ENCODE data around the gene TUBGCP4.
"Not testable (repeated sequence)": the region's sequence is repeated elsewhere in the genome, so short reads cannot be mapped to it uniquely, and the experiment has no call there.

TUBGCP4 gene

DNA sequence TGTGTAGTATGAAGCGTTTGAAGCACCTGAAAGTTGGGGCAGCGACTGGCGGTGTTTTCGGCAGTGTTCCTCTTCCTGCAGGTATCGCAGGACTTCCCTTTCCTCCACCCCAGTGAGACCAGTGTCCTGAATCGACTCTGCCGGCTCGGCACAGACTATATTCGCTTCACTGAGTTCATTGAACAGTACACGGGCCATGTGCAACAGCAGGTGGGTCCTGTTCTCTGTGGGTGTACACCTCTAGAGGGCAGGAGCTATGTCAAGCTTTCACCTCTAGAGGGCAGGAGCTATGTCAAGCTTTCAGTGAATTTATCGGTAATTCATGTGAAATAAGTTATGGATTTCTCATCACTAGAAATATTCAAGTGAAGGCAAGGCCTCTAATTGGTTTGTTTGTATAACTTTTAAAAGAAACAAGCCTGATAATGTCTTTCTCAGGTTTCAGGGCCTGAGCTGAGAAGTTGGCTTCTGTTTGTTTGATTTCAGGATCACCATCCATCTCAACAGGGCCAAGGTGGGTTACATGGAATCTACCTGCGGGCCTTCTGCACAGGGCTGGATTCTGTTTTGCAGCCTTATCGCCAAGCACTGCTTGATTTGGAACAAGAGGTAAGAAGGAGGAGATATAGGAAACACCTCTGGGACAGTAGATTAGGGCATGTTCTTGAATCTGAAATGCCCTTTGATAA, 5.3 kb downstream of the TUBGCP4 start:
- Mint-ChIP-seq H3K27ac (no peak overlapping the region), H3K4me3 (no peak overlapping the region)

DNA sequence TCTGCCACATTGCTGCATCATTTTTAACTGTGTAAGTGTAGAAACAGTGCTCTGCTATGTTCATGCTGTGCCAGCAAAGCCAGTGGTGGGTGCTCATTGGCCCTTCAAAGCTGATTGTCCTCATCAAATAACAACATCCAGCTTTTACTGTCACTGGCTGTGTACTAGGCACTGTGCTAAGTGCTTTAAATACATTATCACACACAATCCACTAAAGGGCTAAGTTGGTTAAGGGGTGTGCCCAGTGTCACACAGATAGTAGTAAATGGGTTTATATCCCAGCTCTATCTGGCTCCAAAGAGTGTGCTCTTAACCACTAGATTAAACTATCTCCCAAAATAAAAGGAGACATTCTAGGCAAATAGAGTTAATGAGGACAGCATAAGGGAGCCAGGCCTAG, 7.7 kb downstream of the TUBGCP4 start:
- Mint-ChIP-seq H3K4me3 (no peak overlapping the region), H3K27me3 (no peaks in the 10 kb centered on the region), H3K36me3 (ENCODE audit: low read depth) (peaks cover 63% of the 10 kb centered on the region), H3K4me1 (ENCODE audit: low read depth) (no peaks in the 10 kb centered on the region), H3K27ac (no peak overlapping the region), H3K9me3 (no peaks in the 10 kb centered on the region)

More for the DNA sequence above, 5.3 kb downstream of the TUBGCP4 start:
- no peaks in the 10 kb centered on the region for H3K9me3 Mint-ChIP-seq
- peaks cover 47% of the 10 kb centered on the region for H3K36me3 Mint-ChIP-seq (ENCODE audit: low read depth)
- H3K4me1 Mint-ChIP-seq (ENCODE audit: low read depth), result peaks cover 18% of the 10 kb centered on the region
- H3K27me3 Mint-ChIP-seq, result no peaks in the 10 kb centered on the region

DNA sequence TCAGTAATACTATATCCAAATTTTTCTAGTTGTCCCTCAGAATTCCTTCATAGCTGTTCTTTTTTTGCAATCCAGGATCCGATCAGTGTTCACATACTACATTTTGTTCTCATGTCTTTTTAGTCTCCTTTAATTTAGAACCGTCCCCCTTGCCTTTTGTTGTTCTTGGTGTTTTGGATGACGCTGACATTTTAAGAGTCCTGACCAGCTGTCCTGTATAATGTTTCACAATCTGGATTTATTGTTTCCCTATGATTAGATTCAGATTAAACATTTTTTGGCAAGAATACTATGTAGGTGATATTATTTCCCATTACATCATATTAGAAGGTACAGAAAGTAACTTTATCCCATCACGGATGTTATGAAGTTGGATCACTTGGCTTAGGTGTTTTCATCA, 11.4 kb downstream of the TUBGCP4 start:
- H3K4me1 Mint-ChIP-seq (ENCODE audit: low read depth), result no peaks in the 10 kb centered on the region
- H3K36me3 Mint-ChIP-seq (ENCODE audit: low read depth), result peaks cover 79% of the 10 kb centered on the region
- H3K27ac Mint-ChIP-seq, result no peak overlapping the region
- no peaks in the 10 kb centered on the region for H3K9me3 Mint-ChIP-seq
- no peaks in the 10 kb centered on the region for H3K27me3 Mint-ChIP-seq
- H3K4me3 Mint-ChIP-seq, result no peak overlapping the region

DNA sequence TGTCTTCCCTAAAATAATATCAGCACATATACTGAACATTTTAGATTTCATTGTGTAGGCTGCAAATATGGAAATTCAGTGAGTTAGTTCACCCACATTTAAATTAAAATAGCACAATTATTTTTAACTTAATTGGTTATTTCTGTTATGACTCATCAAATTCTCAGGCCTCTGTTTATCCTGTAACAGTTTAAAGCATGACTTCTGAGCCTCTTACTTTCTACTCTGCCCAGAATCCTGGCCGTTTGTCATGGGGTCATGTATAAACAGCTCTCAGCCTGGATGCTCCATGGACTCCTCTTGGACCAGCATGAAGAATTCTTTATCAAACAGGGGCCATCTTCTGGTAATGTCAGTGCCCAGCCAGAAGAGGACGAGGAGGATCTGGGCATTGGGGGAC, 12.2 kb downstream of the TUBGCP4 start:
- Mint-ChIP-seq H3K36me3 (ENCODE audit: low read depth) (peaks cover 75% of the 10 kb centered on the region), H3K4me1 (ENCODE audit: low read depth) (no peaks in the 10 kb centered on the region), H3K27ac (no peak overlapping the region), H3K9me3 (no peaks in the 10 kb centered on the region), H3K4me3 (no peak overlapping the region), H3K27me3 (no peaks in the 10 kb centered on the region)

DNA sequence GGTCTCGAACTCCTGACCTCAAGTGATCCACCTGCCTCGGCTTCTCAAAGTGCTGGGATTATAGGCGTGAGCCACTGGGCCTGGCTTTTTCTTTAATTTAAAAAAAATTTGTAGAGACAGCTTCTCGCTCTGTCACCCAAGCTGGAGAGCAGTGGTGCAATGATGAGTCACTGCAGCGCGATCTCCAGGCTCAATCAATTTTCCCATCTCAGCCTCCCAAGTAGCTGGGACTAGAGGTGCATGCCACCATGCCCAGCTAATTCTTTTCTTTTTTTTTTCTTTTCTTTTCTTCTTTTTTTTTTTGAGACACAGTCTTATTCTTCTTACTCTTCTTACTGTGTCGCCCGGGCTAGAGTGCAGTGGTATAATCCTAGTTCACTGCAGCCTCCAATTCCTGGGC, 19.8 kb downstream of the TUBGCP4 start:
- Mint-ChIP-seq H3K4me3 (no peak overlapping the region), H3K27me3 (no peaks in the 10 kb centered on the region), H3K4me1 (ENCODE audit: low read depth) (no peaks in the 10 kb centered on the region), H3K9me3 (no peaks in the 10 kb centered on the region), H3K36me3 (ENCODE audit: low read depth) (peaks cover 65% of the 10 kb centered on the region), H3K27ac (no peak overlapping the region)

DNA sequence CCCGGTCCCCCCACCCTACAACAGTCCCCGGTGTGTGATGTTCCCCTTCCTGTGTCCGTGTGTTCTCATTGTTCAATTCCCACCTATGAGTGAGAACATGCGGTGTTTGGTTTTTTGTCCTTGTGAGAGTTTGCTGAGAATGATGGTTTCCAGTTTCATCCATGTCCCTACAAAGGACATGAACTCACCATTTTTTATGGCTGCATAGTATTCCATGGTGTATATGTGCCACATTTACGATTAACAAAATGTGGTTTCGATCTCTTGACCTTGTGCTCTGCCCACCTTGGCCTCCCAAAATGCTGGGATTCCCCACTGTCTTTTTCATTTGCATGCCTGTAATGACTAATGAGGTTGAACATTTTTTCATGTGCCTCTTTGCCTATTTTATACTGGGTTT, 22.7 kb downstream of the TUBGCP4 start:
- peaks cover 69% of the 10 kb centered on the region for H3K36me3 Mint-ChIP-seq (ENCODE audit: low read depth)
- not testable (repeated sequence) for H3K4me3 Mint-ChIP-seq; H3K9me3 Mint-ChIP-seq; H3K4me1 Mint-ChIP-seq (ENCODE audit: low read depth); H3K27me3 Mint-ChIP-seq; H3K27ac Mint-ChIP-seq

DNA sequence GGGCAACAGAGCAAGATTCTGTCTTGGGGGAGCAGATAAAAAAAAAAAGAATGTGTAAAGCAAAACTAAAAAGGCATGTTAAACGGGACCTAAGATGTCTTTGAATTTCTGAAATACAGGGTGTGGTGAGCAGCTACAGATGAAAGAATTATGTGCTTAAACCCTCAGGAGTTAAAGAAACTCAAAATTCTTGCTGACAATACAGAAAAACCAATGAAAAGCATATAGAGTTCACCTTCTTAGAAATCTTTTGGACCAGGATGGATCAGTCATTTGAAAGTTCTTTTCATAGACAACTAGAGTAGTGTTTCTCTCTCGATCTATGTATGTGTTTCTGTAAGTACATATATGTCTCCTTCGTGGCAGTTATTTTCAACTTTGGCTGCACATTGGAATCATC, 31.4 kb downstream of the TUBGCP4 start:
- no peaks in the 10 kb centered on the region for H3K4me1 Mint-ChIP-seq (ENCODE audit: low read depth)

DNA sequence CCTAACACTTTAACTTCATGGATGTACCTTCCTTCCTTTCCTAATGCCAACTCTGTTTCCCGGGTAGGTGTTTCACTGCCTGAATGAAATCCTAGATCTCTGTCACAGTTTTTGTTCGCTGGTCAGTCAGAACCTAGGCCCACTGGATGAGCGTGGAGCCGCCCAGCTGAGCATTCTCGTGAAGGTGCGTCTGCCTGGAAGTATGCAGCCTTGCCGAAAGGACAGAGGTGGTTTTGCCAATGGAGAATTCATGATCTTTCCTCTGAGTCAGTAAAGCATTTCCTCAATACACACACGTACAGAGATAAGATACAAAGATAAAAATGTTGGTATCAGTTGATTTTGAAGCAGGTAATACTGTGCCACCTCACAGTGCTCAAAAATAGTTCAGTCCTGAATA, 32.7 kb downstream of the TUBGCP4 start:
- Mint-ChIP-seq H3K36me3 (ENCODE audit: low read depth) (peaks cover 80% of the 10 kb centered on the region), H3K27ac (no peak overlapping the region), H3K9me3 (no peaks in the 10 kb centered on the region), H3K27me3 (no peaks in the 10 kb centered on the region), H3K4me1 (ENCODE audit: low read depth) (no peaks in the 10 kb centered on the region), H3K4me3 (no peak overlapping the region)

More for the DNA sequence above, 31.4 kb downstream of the TUBGCP4 start:
- Mint-ChIP-seq H3K27me3 (no peaks in the 10 kb centered on the region), H3K27ac (no peak overlapping the region), H3K9me3 (no peaks in the 10 kb centered on the region), H3K36me3 (ENCODE audit: low read depth) (peaks cover 82% of the 10 kb centered on the region), H3K4me3 (no peak overlapping the region)

DNA sequence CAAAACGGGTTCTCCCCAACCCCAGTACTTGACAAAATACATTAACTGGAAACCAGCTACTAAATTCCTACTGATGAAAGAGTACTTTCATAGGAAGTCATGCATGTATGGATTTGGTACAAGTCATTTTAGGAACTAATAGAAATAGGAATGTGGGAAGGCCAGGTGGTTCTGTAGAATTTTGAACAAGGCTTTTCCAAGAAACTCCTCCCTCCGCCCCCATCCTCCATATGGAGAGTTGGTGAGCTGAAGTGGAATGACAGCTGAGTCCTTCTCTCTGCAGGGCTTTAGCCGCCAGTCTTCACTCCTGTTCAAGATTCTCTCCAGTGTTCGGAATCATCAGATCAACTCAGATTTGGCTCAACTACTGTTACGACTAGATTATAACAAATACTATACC, 33.2 kb downstream of the TUBGCP4 start:
- H3K4me3 Mint-ChIP-seq, result no peak overlapping the region
- H3K9me3 Mint-ChIP-seq, result no peaks in the 10 kb centered on the region
- H3K27me3 Mint-ChIP-seq, result no peaks in the 10 kb centered on the region
- H3K27ac Mint-ChIP-seq, result no peak overlapping the region
- no peaks in the 10 kb centered on the region for H3K4me1 Mint-ChIP-seq (ENCODE audit: low read depth)
- peaks cover 80% of the 10 kb centered on the region for H3K36me3 Mint-ChIP-seq (ENCODE audit: low read depth)

DNA sequence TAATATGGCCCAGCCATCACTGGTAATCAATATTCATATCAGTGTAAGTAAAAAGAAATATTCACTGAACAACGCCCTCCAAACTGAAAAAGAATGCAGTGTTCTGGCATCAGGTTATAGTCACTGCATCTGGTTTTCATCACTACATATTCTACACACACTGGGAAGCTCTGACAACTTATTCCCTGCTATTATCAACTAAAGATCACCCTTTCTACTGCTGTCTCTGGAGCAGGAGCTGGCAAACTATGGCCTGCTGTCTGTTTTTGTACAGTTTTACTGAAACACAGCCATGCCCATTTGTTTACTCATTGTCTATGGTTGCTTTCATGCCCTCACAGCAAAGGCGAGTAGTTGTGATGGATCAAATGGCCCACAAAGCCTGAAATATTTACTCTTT, 35.3 kb downstream of the TUBGCP4 start:
- Mint-ChIP-seq H3K9me3 (no peaks in the 10 kb centered on the region), H3K27me3 (no peaks in the 10 kb centered on the region), H3K27ac (no peak overlapping the region), H3K4me3 (no peak overlapping the region), H3K36me3 (ENCODE audit: low read depth) (peaks cover 85% of the 10 kb centered on the region), H3K4me1 (ENCODE audit: low read depth) (no peaks in the 10 kb centered on the region)

DNA sequence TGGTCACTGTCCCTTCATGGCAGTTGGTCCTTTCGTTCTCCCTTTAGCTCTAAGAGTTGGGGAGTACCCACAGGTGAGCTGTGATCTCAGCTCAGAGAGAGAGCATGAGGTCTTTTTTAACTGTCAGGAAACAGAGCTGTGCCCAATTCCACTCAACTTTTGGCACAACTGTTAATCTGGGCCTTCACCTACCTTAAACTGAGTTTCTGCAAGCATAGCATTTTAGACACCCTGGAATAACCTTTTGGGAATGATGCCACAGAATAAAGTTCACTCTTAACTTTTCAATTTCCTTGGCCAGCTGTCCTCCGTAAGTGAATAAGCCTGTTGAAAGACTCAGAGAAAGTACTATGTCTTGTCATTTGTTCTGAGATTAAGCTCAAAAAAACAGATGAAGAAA, 35.9 kb downstream of the TUBGCP4 start:
- Mint-ChIP-seq H3K36me3 (ENCODE audit: low read depth) (peaks cover 85% of the 10 kb centered on the region), H3K27ac (no peak overlapping the region), H3K27me3 (no peaks in the 10 kb centered on the region)

DNA sequence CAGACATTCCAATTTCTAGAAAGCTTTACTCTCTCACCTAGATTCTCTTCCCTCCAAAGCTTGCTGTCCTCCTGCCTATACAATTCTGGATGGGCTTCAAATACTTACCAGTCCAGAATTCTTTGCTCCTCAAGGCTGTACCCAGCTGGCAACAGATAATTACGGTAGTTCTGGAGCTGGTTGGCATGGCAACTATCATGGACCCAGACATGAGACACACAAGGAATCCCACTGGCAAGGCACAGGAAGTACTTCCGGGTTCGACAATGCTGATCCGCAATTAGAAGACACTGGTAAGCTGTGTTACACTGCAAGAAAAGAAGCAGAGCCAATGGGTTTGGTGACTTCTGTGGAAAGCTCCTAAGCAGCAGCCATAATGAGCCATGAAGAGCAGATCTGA, 37.9 kb downstream of the TUBGCP4 start:
- H3K27me3 Mint-ChIP-seq, result no peaks in the 10 kb centered on the region
- no peaks in the 10 kb centered on the region for H3K4me1 Mint-ChIP-seq (ENCODE audit: low read depth)
- H3K36me3 Mint-ChIP-seq (ENCODE audit: low read depth), result peaks cover 81% of the 10 kb centered on the region
- H3K27ac Mint-ChIP-seq, result no peak overlapping the region
- no peak overlapping the region for H3K4me3 Mint-ChIP-seq
- H3K9me3 Mint-ChIP-seq, result no peaks in the 10 kb centered on the region

More for the DNA sequence above, 35.9 kb downstream of the TUBGCP4 start:
- Mint-ChIP-seq H3K9me3 (no peaks in the 10 kb centered on the region), H3K4me3 (no peak overlapping the region), H3K4me1 (ENCODE audit: low read depth) (no peaks in the 10 kb centered on the region)

DNA sequence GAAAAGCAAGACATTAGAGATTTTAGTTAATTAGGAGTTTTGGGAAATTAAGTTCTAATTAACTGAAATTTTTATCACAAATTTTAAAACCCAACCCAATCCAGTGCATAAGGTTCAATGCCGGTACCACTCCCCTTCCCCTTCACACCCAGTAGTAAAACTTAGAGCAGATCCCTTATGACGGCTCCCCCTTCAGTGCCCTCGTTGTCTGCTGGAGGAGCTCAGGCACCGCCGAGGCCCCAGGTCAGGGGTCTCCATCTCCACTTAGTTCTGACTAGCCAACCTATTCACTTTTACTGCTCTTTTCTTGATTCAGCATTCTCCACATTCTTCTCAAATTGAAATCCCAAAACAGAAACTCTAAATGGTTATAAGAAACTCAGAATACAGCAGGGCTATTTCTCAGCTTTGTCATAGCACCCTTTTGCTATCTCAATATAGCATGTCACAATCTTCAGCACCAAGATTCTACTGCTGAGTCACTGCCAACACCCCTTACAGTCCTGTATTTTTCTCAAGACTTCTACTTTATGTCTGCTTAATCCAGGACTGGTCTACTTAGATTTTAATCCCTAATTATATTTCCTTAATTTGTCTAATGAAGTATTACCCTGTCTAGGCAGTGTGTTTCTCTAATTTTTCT, 39.8 kb downstream of the TUBGCP4 start:
- H3K27me3 Mint-ChIP-seq, result no peaks in the 10 kb centered on the region
- no peak overlapping the region for H3K27ac Mint-ChIP-seq
- H3K4me1 Mint-ChIP-seq (ENCODE audit: low read depth), result no peaks in the 10 kb centered on the region
- no peak overlapping the region for H3K4me3 Mint-ChIP-seq
- H3K9me3 Mint-ChIP-seq, result no peaks in the 10 kb centered on the region
- H3K36me3 Mint-ChIP-seq (ENCODE audit: low read depth), result peaks cover 75% of the 10 kb centered on the region

DNA sequence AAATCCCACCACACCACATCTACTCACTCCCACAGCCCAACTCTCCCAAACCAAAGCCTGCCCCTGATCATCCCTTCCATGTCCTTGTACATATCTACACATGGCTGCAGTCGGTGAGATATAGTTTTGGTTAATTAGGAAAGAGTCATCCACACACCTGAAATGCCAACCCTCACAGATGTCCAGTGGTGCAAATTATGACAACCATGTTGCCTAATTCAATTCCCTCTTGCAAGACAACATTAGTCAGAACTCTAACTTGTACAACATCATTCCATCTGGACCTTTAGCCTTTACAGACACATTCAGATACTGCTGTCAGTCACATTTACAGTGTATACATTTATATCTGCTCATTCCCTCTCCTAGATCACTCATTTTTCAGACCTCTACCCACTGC, 41.2 kb downstream of the TUBGCP4 start:
- peak overlapping the region; percentile 6 for H3K27ac Mint-ChIP-seq
- no peaks in the 10 kb centered on the region for H3K9me3 Mint-ChIP-seq
- no peaks in the 10 kb centered on the region for H3K27me3 Mint-ChIP-seq
- peaks cover 73% of the 10 kb centered on the region for H3K36me3 Mint-ChIP-seq (ENCODE audit: low read depth)
- no peaks in the 10 kb centered on the region for H3K4me1 Mint-ChIP-seq (ENCODE audit: low read depth)
- no peak overlapping the region for H3K4me3 Mint-ChIP-seq

DNA sequence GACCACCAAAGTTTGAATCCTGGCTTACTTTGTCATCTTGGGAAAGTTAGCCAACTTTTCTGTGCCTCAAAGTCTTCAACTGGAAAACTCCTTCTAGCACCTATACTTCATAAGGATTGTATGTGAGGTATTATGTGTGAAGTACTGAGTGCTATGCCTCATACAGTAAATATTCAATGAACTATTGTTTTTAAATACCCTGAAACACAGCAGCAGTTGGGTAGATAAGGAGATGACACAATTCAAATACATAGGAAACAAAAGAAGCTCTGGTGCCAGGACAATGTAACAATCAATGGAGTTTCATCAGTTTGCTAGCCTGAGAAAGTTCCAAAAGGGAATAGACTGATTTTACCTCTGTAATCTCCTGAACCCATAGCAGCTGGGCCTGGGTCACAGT, 43.3 kb downstream of the TUBGCP4 start:
- Mint-ChIP-seq H3K36me3 (ENCODE audit: low read depth) (peaks cover 65% of the 10 kb centered on the region), H3K9me3 (no peaks in the 10 kb centered on the region), H3K27ac (no peak overlapping the region), H3K27me3 (no peaks in the 10 kb centered on the region), H3K4me1 (ENCODE audit: low read depth) (no peaks in the 10 kb centered on the region), H3K4me3 (no peak overlapping the region)

DNA sequence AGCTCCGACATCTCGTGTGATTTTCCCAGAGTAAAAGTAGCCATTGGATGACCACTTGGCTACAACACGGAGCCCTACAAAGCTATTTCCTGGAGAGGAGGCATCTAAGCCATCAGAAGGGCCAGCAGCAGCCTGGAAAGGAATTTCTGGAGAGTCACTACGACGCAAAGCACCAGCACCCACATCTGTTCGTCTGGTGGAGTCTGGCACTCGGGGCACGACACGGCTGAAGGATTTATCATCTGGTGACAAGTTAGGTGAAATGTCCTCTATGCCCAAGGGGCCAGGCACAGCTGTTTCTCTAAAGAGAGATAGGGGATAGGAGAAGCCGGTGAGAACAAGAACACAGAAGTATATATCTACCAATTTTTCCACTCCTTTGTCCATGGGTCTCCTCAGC, 49.5 kb downstream of the TUBGCP4 start:
- Mint-ChIP-seq H3K27me3 (no peaks in the 10 kb centered on the region), H3K4me1 (ENCODE audit: low read depth) (peaks cover 9% of the 10 kb centered on the region), H3K27ac (no peak overlapping the region), H3K36me3 (ENCODE audit: low read depth) (peaks cover 62% of the 10 kb centered on the region), H3K4me3 (no peak overlapping the region), H3K9me3 (no peaks in the 10 kb centered on the region)

All from stimulated activated naive CD8-positive, alpha-beta T cell treated with anti-CD3 and anti-CD28 coated beads, Interleukin-15, Interleukin-2, amounts not matched to agents 100 ng/mL and 50 ng/mL, for 24 hours (primary cell).